H1 (cell line): Measurements from ENCODE around the gene WNT9B. TPM values are rescaled to one million over a fixed set of nuclear protein-coding genes. Genes with fewer than 3 reads are reported as not detected.

Source experiments
- CBX5 ChIP-seq: fragments of 300-800, 300-1000 bp; sonication (generic); IDR thresholded peaks from 2 replicates; pipeline ENCODE4 v1.7.1; 2016; ENCODE audit warnings: antibody characterized with exemption, low read length, low read depth
- KDM1A ChIP-seq: fragments of 200-600, 300-600 bp; sonication (generic); IDR thresholded peaks from 2 replicates; pipeline ENCODE4 v1.7.1; 2016; ENCODE audit warnings: mild to moderate bottlenecking, low read length, borderline replicate concordance
- KDM4A ChIP-seq: IDR thresholded peaks from one replicate; pipeline ENCODE4 v1.7.1; 2012; ENCODE audit warnings: low read depth, mild to moderate bottlenecking, moderate library complexity, low read length, inconsistent platforms; ENCODE audit not compliant: severe bottlenecking
- RAD21 ChIP-seq, 2 experiments: IDR thresholded peaks in 1 of 2; conservative IDR thresholded peaks in 1 of 2; 2 replicates each; pipeline ENCODE4 v1.6.1; 2011; ENCODE audit warnings: low read depth in 2 of 2, low read length in 2 of 2, improper control_type of control experiment in 1 of 2, inconsistent platforms in 1 of 2, mild to moderate bottlenecking in 1 of 2, moderate library complexity in 1 of 2
- SP1 ChIP-seq: IDR thresholded peaks from 2 replicates; pipeline ENCODE4 v1.6.1; 2011; ENCODE audit warnings: low read depth, low read length
- TAF7 ChIP-seq: optimal IDR thresholded peaks from 2 replicates; pipeline ENCODE3; 2011; ENCODE audit warnings: low read depth, mild to moderate bottlenecking, inconsistent platforms, low read length, moderate library complexity, borderline replicate concordance
- polyA plus RNA-seq, 7 experiments: library from polyadenylated mRNA; depleted of rRNA in 3 of 7; stranded (reverse) in 5 of 7; unstranded in 2 of 7; fragments of >200 nt in 5 of 7; fragments of 200-250 nt in 2 of 7; gene quantifications; 1 replicate in 5 of 7; 2 replicates in 1 of 7; 4 replicates in 1 of 7; pipeline versions ENCODE4 v1.2.1 to v1.2.3, GENCODE V29; 2011 to 2013; ENCODE audit warnings: missing spikeins in 2 of 7, mixed read lengths in 2 of 7
- total RNA-seq: library from RNA; stranded (reverse); fragmentation: NEBNext Ultra II Directional; extraction: Animal tissue kit (Norgen Biotek cat#: 25700); gene quantifications from 2 replicates; pipeline ENCODE4 v1.2.1, GENCODE V29; 2021

WNT9B gene
- total and polyA plus RNA-seq, 2 of the 8 experiments (the other 6 are each of a cell fraction or from before 2014, with no cell fraction given): 0.21 TPM; not detected in 1

DNA sequence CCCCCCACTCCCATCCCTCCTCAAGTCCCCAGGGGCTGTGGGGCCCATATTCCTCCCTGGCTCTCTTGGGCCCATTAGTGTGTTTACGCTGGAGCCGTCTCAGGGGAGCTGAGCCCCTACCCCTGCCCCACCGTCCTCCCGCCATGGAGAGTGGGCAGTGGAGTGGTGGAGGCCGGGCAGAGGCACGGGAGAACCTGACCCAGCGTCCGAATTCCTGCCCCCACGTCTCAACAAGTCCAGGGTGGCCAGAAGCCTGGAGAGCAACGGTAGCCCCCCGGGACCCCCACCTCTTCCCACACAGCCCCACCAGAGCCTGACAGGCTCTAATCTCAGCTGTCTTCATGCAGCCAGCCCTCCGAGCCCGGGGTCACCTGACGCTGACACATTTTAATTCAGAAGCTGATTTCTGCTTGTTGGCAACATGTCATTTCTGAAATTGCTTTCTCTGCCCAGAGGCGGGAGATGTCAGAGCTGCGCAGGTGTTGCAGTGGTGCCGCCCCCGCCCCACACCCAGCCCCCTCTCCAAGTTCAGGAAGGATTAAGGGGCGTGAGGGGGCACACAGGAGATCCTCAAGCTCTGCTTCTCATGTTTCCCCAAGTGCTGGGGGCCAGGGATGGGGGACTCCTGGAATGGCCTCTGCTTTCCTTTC lies 32.6 kb downstream of the WNT9B start (continued):
- no peak for TF ChIP-seq KDM4A
- no peak for TF ChIP-seq SP1
- no peak for TF ChIP-seq RAD21 (IDR thresholded peaks at IDR 0.05 in 1 of 2, conservative IDR thresholded peaks at IDR 0.05 in 1 of 2; ENCODE audit: low read depth in 2 of 2, low read length in 2 of 2)
- TF ChIP-seq KDM1A: no peak
- no peak for TF ChIP-seq TAF7
- no peak for TF ChIP-seq CBX5
